NCI-H1105 (cell line): ENCODE results near the gene P2RY12.

Experiments
- DNase-seq: peaks from one replicate; lab custom pipeline; 2025; lab: John Stamatoyannopoulos, UW

The P2RY12 gene

DNA sequence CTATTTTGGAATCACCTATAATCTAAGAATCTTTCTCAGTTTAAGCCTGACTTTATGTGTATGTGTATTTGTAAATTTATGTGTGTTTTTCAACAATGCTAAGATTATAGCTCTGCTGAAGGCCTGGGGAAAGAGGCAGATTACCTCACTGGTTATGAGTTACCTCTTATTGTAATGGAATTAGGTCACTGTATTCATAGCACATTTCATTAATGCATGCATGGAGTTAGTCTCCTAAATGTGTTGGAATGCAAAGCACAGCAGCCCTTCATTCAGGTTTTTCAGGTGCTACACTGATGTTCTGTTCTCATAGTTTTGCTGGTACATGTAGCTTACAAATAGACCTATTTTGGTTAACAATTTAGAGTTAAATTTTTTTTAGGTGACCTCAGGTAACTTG, 77.4 kb downstream of the P2RY12 start:
- DNase-seq: no peak

DNA sequence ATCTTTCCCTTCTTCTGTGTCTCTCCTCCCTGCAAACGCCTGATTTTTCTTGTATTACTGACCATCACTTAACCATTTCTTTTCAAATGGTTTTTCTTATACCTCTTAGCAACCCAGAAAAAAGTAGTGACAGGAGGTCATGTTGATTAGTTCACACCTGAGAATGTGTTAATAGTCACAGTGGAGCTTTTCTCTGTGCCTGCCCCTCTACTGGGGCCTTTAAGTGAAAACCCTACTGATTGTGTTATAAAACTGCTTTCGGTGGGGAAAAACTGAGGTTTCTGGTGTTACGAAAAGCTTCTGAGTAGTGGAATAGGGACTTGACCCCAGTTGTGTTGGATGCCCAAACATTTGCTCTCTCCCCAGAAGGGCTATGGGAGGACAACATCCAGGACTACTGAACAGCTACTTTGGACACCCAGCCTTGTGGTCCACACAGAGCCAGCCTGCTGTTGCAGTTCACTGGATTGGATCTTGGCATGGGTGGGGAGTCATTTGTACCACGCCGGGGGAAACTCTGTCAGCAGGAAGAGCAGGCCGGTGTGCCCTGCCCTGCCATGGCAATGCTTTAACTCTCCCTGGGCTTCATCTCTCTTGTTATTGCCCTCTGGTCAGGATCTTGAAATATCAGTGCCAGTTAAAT, 78.3 kb downstream of the P2RY12 start:
- DNase-seq: no peak

DNA sequence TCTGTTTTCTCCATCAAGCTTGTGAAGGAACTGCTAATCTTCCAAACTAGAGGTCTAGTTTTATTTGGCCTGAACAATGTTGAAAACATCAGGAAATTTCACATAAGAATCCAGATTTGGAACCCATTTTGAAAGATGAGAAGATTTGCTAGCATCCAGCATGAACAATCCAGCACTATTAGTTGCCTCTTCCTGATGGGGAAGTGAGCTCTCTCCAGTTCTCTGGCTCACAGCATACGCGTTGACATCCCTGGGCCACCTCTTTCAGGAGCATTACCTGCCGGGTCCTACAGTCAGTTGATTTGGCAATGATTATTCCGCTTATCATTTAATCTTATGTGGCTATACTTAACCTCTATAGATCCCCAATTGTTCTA, 78.8 kb downstream of the P2RY12 start:
- DNase-seq: no peak

DNA sequence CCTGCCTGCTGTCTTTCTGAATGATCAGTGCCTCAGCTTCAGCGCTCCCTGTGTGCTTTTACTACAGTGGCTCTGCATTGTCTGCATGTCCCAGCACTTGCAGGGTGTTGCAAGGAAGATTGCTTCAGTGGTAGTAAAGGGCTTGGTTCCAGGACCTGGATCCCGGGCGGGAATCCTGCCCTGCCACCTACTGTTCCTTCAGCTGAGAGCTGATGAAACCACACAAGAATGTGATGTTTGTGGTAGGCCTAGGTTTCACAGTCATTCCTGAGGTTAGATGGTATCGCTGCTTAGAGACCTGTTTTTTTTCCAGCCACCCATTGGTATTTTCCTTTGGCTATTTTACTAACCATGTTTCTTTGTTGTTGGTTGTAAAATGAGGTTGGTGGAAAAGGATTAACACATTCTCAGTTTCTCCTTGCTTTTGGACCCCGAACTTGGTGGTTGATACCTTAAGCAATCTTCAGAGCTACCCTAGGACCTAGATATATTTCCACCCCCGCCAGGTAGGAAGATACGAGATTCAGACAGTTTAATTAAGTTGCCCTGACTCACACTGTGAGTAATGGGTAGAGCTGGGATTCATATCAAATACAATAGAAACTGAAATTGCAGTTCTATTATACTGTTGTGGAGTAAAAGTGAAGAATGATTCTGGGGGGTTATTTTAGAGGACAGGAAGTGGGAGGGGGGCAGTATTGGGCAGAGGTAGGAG, 79.3 kb downstream of the P2RY12 start:
- DNase-seq: no peak

DNA sequence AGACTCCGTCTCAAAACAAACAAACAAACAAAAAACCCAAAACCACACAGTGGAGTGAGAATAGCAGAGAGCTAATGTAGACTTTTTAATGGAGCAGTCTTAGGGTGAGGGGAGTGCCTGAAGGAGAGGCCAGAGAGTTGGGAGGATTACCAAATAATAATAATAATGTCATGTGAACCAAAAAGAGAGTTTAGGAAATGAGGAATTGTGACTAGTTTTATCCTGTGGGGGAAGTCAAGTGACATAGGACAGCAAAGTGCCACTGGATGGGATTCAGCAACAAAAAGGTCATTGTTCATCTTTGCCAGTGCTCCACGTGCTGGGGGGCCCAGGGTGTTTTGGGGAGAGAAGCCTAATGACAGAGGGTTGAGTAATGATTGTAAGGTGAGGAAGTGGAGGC, 80.8 kb downstream of the P2RY12 start:
- DNase-seq: no peak

DNA sequence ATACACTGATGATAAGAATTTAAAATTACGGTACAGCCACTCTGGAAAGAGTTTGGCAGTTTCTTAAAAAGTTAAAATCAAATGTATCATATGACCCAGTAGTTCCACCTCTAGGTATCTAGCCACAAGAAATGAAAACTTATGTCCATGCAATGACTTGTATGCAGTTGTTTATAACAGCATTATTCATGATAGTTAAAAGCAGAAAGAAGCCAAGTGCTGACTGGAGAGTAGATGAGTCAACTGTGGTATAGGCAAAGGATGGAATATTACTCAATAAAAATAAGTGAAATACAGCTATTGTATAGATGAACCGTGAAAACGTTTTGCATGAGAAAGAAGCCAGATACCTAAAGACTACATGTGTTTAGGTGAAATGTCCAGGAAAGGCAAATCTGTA, 82.8 kb downstream of the P2RY12 start:
- DNase-seq: no peak

DNA sequence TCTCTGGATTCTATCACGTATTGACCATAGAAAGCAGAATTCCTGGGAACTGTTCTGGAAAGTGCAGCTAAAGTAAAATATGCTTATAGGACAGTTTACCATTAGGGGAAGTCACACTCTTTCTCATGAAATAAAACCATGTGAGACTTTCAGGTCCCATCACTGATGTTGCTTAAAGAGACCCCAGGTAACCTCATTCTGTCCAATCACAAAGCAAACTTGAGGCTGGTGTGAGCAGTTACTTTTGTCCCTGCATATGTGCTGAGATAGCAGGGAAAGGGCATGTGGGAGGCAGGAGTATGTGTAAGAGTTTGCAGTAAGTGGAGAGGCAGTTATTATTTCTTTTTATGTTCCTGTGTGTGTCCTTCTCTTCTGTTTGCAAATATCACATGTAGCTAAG, 84.0 kb downstream of the P2RY12 start:
- DNase-seq: no peak

DNA sequence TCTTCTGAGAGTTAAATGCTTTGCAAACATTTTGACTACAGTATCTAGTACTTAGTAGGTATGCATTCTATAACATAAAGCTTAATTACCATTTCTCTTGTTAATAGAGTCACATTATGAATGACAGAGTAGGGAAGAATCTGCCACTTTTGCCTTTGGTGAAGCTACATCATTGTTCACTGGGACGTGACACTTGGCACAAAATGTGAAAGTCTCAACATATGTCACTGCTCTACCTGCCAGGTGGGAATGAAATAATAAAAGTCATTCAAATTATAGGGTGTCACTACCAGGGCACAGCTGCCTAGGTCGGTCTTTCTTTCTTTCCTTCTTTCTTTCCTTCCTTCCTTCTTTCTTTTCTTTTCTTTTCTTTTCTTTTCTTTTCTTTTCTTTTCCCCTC, 85.5 kb downstream of the P2RY12 start:
- peak; percentile 13 for DNase-seq

DNA sequence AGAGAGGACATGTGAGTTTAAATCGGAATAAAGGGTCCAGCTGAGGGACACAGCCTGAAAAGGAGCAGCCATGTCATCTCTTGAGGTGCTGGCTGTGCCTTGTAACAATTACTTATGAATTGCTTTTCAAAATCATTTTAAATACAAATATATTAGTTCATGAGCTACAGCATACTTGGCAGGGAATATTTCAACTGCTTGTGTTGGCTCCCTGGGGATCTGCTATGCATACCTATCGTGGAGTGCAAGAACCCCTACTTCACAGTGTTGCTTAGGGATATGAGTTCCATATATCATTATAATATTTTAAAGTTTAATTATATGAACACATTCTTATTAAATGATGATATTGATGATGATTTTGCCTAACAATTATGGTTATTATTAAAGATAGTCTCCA, 87.1 kb downstream of the P2RY12 start:
- no peak for DNase-seq

DNA sequence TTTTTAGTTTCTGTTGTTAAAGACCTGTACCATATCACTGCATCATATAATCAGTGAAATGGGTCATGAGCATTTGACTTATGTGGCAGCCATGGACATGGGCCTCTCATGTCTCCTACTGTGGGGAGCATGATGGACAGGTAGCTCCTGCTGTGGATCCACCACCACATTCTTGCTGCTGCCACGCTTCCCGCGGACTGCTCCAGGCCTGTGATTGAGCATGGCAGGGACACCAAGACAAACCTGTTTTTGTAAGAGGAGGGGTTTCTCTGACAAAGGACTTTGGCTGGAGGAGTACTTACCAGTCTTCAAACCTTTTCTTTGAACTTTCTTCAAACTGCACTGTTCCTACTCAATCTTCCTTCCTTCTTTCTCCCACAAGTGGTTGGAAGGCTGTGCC, 88.3 kb downstream of the P2RY12 start:
- no peak for DNase-seq

DNA sequence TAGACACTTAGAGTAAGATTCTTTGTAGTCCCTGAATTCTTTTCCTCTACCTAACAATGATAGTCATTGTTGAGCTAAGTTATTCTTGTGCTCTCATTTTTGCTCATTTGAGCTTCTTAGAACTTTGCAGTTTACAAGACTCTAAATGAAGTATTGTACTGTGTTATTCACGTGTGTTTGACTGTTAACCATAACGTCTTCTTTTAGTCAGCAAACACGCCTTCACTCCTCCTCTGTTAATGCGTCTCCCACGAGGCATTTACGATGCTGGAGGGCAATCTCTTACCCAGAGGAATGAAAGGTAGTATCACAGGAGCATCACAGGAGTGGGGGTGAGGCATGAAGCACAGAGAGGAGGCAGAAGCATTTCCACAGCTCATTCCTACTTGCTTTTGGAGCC, 91.4 kb downstream of the P2RY12 start:
- DNase-seq: no peak

DNA sequence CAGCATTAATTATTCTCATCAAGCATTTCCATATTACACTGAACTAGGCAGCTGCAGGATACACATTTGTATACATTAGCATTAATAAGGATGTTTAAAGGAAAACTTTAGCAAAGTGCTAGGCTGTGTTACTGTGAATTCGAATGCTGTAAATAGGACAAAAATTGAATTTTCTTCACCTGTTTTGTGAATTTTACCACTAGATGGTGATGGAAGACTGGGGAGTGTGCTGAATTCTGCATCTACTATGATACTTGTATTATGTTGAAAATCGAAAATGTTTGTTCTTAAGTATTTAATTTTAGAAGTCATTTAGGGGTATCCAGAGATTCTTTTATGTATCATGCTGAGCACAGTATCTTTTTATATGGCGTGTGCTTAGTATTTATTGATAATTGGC, 93.9 kb downstream of the P2RY12 start:
- no peak for DNase-seq

DNA sequence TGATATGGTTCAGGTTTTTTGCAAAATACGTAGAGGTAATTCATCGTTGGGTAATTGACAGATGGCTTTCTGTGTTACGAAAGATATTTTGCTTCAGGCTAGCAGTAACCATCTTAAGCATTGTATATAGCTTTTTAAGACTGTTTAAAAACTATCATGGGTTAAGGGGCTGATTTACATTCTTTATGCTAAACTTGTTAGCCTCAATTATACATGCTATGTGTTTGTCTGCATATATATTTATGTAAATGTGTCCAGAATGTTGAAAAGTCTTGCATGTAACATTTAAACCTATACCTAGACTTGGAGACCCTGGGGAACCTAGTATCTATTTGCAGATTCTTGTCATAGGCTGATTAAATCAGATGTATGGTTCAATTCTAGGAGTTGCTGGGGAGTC, 95.1 kb downstream of the P2RY12 start:
- DNase-seq: no peak
